Panc1 (cell line): ENCODE measurements around the gene DUS1L.

Source experiments
- POLR2AphosphoS5 ChIP-seq: IDR thresholded peaks from 2 replicates; pipeline ENCODE4 v1.6.1; 2012; ENCODE audit warnings: mild to moderate bottlenecking, low read depth, low read length, moderate library complexity
- REST ChIP-seq, 2 experiments: IDR thresholded peaks; 2 replicates each; pipeline ENCODE4 v1.6.1; 2011 to 2012; ENCODE audit warnings: low read depth in 2 of 2, control low read depth in 1 of 2, low read length in 1 of 2, mild to moderate bottlenecking in 1 of 2, moderate library complexity in 1 of 2; ENCODE audit not compliant: insufficient read depth in 1 of 2
- SIN3A ChIP-seq: IDR thresholded peaks from 2 replicates; pipeline ENCODE4 v1.6.1; 2012; ENCODE audit warnings: low read depth, mild to moderate bottlenecking, low read length, moderate library complexity, borderline replicate concordance; ENCODE audit not compliant: insufficient read depth
- TCF7L2 ChIP-seq: IDR thresholded peaks from 2 replicates; pipeline ENCODE4 v1.6.1; 2011; ENCODE audit warnings: mild to moderate bottlenecking, low read depth, low read length, inconsistent platforms
- TF ChIP-seq, protein P1 (sequence below): fragments of 450-650 bp; IDR thresholded peaks from 2 replicates; pipeline ENCODE4 v1.5.1; 2017; ENCODE audit warnings: mild to moderate bottlenecking

DNA sequence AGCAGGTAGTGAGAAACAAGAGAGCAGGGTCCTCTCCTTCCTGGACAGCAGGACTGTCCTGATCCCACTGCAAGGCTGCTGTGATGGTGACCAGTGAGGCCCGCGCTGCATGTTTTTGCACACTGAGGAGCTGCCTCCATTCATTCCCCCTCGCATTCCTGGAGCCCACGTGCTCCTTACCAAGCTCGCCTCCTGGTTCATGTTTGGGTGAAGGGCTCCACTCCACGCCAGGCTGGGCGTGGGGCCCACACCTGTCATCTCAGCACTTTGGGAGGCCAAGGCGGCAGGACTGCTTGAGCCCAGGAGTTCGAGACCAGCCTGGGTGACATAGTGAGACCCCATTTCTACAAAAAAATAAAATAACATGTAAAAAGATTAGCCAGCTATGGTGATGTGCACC lies 47.8 kb upstream of the DUS1L start:
- TF ChIP-seq, protein P1, sequence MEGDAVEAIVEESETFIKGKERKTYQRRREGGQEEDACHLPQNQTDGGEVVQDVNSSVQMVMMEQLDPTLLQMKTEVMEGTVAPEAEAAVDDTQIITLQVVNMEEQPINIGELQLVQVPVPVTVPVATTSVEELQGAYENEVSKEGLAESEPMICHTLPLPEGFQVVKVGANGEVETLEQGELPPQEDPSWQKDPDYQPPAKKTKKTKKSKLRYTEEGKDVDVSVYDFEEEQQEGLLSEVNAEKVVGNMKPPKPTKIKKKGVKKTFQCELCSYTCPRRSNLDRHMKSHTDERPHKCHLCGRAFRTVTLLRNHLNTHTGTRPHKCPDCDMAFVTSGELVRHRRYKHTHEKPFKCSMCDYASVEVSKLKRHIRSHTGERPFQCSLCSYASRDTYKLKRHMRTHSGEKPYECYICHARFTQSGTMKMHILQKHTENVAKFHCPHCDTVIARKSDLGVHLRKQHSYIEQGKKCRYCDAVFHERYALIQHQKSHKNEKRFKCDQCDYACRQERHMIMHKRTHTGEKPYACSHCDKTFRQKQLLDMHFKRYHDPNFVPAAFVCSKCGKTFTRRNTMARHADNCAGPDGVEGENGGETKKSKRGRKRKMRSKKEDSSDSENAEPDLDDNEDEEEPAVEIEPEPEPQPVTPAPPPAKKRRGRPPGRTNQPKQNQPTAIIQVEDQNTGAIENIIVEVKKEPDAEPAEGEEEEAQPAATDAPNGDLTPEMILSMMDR = no peak
- no peak for TF ChIP-seq POLR2AphosphoS5
- no peak for TF ChIP-seq REST (IDR thresholded peaks at IDR 0.05; ENCODE audit: insufficient read depth in 1 of 2, low read depth in 2 of 2, low read length in 1 of 2)
- TF ChIP-seq SIN3A = no peak
- no peak for TF ChIP-seq TCF7L2
